22Rv1 (cell line): ENCODE results near the gene DMKN.

Experiments
- ZFX ChIP-seq: fragments of 450-650 bp; IDR thresholded peaks from 2 replicates; pipeline ENCODE4 v1.6.1; 2017; ENCODE audit warnings: antibody characterized with exemption, borderline replicate concordance
- TF ChIP-seq, protein P1 (sequence below): fragments of 450-650 bp; IDR thresholded peaks from 2 replicates; pipeline ENCODE4 v1.5.1; 2017; ENCODE audit warnings: mild to moderate bottlenecking

DNA sequence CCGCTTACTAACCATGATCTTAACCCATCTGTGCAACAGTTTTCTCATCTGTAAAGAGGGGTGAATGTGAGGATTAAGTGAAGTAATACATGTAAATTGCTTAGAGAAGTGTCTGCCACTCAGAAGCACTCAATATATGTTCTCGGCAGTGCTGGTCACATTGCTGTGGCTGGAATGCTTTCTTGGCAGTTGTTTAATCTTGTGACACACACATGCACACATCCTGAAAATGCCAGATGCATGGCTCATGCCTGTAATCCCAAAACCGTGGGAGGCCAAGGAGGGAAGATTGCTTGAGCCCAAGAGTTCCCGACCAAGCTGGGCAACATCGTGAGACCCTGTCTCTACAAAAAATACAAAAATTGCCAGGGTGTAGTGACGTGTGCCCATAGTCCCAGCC, 4.9 kb upstream of the DMKN start:
- TF ChIP-seq, protein P1, sequence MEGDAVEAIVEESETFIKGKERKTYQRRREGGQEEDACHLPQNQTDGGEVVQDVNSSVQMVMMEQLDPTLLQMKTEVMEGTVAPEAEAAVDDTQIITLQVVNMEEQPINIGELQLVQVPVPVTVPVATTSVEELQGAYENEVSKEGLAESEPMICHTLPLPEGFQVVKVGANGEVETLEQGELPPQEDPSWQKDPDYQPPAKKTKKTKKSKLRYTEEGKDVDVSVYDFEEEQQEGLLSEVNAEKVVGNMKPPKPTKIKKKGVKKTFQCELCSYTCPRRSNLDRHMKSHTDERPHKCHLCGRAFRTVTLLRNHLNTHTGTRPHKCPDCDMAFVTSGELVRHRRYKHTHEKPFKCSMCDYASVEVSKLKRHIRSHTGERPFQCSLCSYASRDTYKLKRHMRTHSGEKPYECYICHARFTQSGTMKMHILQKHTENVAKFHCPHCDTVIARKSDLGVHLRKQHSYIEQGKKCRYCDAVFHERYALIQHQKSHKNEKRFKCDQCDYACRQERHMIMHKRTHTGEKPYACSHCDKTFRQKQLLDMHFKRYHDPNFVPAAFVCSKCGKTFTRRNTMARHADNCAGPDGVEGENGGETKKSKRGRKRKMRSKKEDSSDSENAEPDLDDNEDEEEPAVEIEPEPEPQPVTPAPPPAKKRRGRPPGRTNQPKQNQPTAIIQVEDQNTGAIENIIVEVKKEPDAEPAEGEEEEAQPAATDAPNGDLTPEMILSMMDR, result no peak
- TF ChIP-seq ZFX, result no peak
